HepG2 (cell line): Measurements from ENCODE around the gene NEURL3. TPM values are rescaled to one million over a fixed set of nuclear protein-coding genes. Genes with fewer than 3 reads are reported as not detected.

ENCODE experiments used
- ATAC-seq: fragments of 200-7000 bp; cut with Tn5 transposase; 3 replicates; pipeline ENCODE4 v1.9.1; 2020; ENCODE audit warnings: mild to moderate bottlenecking, moderate library complexity
- BruUV-seq: library from RNA; stranded (reverse); fragments of 400-500 nt; replicated peaks from 2 replicates; lab custom pipeline; 2021; lab: Mats Ljungman, UMichigan
- CTCF ChIA-PET: fragments of 300-600 bp; formaldehyde crosslinking; extraction: SDS; loops from one replicate; lab custom pipeline; 2021; ENCODE audit warnings: low total read pairs, inconsistent platforms, low intra/inter-chr PET ratio; lab: Yijun Ruan, JAX
- POLR2A ChIA-PET: fragments of 350-600 bp; sonication (Branson Sonifier 250); formaldehyde crosslinking; loops from one replicate; lab custom pipeline; 2020; ENCODE audit warnings: antibody characterized with exemption, inconsistent platforms; lab: Yijun Ruan, JAX
- DNase-seq: peaks from one replicate; pipeline ENCODE4 v3.0.0-alpha.2; 2015; ENCODE audit warnings: low spot score
- FAIRE-seq: peaks from 3 replicates; lab custom pipeline; 2011; peaks lifted over from hg19 to GRCh38; lab: Jason Lieb, UNC
- H2AFZ ChIP-seq: one replicate; pipeline ENCODE4 v1.6.1; 2011; ENCODE audit warnings: low read length, inconsistent platforms
- H3K27ac ChIP-seq: fragments of 300-600 bp; 3 replicates; pipeline ENCODE4 v1.8.0; 2011; ENCODE audit warnings: mixed run types, mild to moderate bottlenecking, mixed read lengths, low read length, inconsistent platforms; ENCODE audit not compliant: insufficient read depth; ENCODE audit errors: extremely low read length
- H3K27me3 ChIP-seq, 2 experiments: fragments of 200-600 bp in 1 of 2; 2 replicates in 1 of 2; 3 replicates in 1 of 2; pipeline versions ENCODE4 v1.6.0 to v1.8.0; 2011; ENCODE audit warnings: low read length in 2 of 2, mild to moderate bottlenecking in 2 of 2, moderate library complexity in 2 of 2, inconsistent platforms in 1 of 2; ENCODE audit not compliant: insufficient read depth in 2 of 2, control insufficient read depth in 1 of 2
- H3K36me3 ChIP-seq, 2 experiments: fragments of 200-600 bp in 1 of 2; replicated peaks in 1 of 2; 2 replicates in 1 of 2; 3 replicates in 1 of 2; pipeline versions ENCODE4 v1.5.1 to v1.8.0; 2011; ENCODE audit warnings: low read length in 2 of 2, inconsistent platforms in 1 of 2; ENCODE audit not compliant: insufficient read depth in 2 of 2, control insufficient read depth in 1 of 2
- H3K4me1 ChIP-seq: 2 replicates; pipeline ENCODE4 v1.5.1; 2012; ENCODE audit warnings: low read length, inconsistent platforms; ENCODE audit not compliant: insufficient read depth
- H3K4me2 ChIP-seq: 2 replicates; pipeline ENCODE4 v1.6.0; 2011; ENCODE audit warnings: low read depth, low read length, inconsistent platforms
- H3K4me3 ChIP-seq, 3 experiments: fragments of 200-600 bp in 1 of 3; sonication (generic), shearing (Covaris generic) in 1 of 3; replicated peaks in 1 of 3; 2 replicates each; pipeline ENCODE4 v1.5.1; 2011 to 2016; ENCODE audit warnings: low read length in 3 of 3, inconsistent platforms in 2 of 3, low read depth in 2 of 3, mild to moderate bottlenecking in 2 of 3, control low read depth in 1 of 3, mixed read lengths in 1 of 3; ENCODE audit not compliant: insufficient read depth in 1 of 3
- H3K79me2 ChIP-seq: one replicate; pipeline ENCODE4 v1.6.1; 2011; ENCODE audit warnings: low read length, inconsistent platforms; ENCODE audit not compliant: insufficient read depth
- H3K9ac ChIP-seq: 2 replicates; pipeline ENCODE4 v1.6.0; 2011; ENCODE audit warnings: mild to moderate bottlenecking, low read depth, low read length, inconsistent platforms; ENCODE audit not compliant: insufficient read depth
- H3K9me3 ChIP-seq: 2 replicates; pipeline ENCODE4 v1.5.1; 2012; ENCODE audit warnings: mild to moderate bottlenecking, low read length
- H4K20me1 ChIP-seq: 2 replicates; pipeline ENCODE4 v1.6.0; 2011; ENCODE audit warnings: inconsistent platforms, mild to moderate bottlenecking, low read length, moderate library complexity; ENCODE audit not compliant: insufficient read depth
- ASH2L ChIP-seq: fragments of 300-600, 200-600 bp; sonication (generic); IDR thresholded peaks from 2 replicates; pipeline ENCODE4 v1.7.0; 2017; ENCODE audit warnings: low read depth, mild to moderate bottlenecking, moderate library complexity, mixed read lengths, low read length; ENCODE audit not compliant: insufficient read length
- CAMTA2 ChIP-seq: sonication (generic); formaldehyde crosslinking; IDR thresholded peaks from 2 replicates; pipeline ENCODE4 v1.4.0; 2020; ENCODE audit warnings: mild to moderate bottlenecking, missing genetic modification reagents, borderline replicate concordance
- FOXA1 ChIP-seq, 2 experiments: fragments of 450-650 bp in 1 of 2; sonication (generic) in 1 of 2; formaldehyde crosslinking in 1 of 2; IDR thresholded peaks; 2 replicates each; pipeline versions ENCODE4 v1.4.0 to v1.6.1; 2016 to 2020; ENCODE audit warnings: missing genetic modification reagents in 1 of 2
- MTA1 ChIP-seq: sonication (generic); formaldehyde crosslinking; IDR thresholded peaks from 2 replicates; pipeline ENCODE4 v1.4.0; 2020; ENCODE audit warnings: missing genetic modification reagents, mild to moderate bottlenecking, borderline replicate concordance
- NCOA1 ChIP-seq: sonication (generic); formaldehyde crosslinking; IDR thresholded peaks from 2 replicates; pipeline ENCODE4 v1.9.0; 2021; ENCODE audit warnings: missing genetic modification reagents
- U2AF2 ChIP-seq: fragments of 200-400 bp; formaldehyde crosslinking; IDR thresholded peaks from 2 replicates; pipeline ENCODE4 v1.6.1; 2017; ENCODE audit warnings: low read depth, mild to moderate bottlenecking, low read length
- ZFP36L2 ChIP-seq: sonication (generic); formaldehyde crosslinking; IDR thresholded peaks from 2 replicates; pipeline ENCODE4 v1.4.0; 2020; ENCODE audit warnings: missing genetic modification reagents
- ZNF263 ChIP-seq: sonication (generic); formaldehyde crosslinking; IDR thresholded peaks from 2 replicates; pipeline ENCODE4 v1.4.0; 2020; ENCODE audit warnings: missing genetic modification reagents
- ZNF501 ChIP-seq: sonication (generic); formaldehyde crosslinking; IDR thresholded peaks from 2 replicates; pipeline ENCODE4 v1.5.1; 2020; ENCODE audit warnings: mild to moderate bottlenecking, moderate library complexity, missing genetic modification reagents
- ZNF674 ChIP-seq: sonication (generic); formaldehyde crosslinking; IDR thresholded peaks from 2 replicates; pipeline ENCODE4 v1.5.0; 2020; ENCODE audit warnings: low read depth, mild to moderate bottlenecking, missing genetic modification reagents
- ZNF780A ChIP-seq: sonication (generic); formaldehyde crosslinking; IDR thresholded peaks from 2 replicates; pipeline ENCODE4 v1.8.0; 2022; ENCODE audit warnings: mild to moderate bottlenecking, missing genetic modification reagents, moderate library complexity
- WGBS: methylation state at CpG from one replicate; pipeline ENCODE4 v1.1.6; 2017; ENCODE audit warnings: low lambda C conversion rate; 5-methylcytosine and 5-hydroxymethylcytosine counted together
- in situ Hi-C: cut with HindIII; loops from 2 replicates; pipeline ENCODE4 v1.10.0; 2017; ENCODE audit warnings: low pct_unique_long_range_greater_than_20kb; ENCODE audit not compliant: extremely low pct_ligation_motif_present
- intact Hi-C: fragments of 100-400 bp; cut with micrococcal nuclease; formaldehyde crosslinking; loops from one replicate; pipeline ENCODE4 v1.10.0; 2022; ENCODE audit not compliant: unreplicated experiment
- polyA plus RNA-seq, 8 experiments: library from polyadenylated mRNA; depleted of rRNA in 3 of 8; stranded (reverse) in 7 of 8; unstranded in 1 of 8; fragments of >200 nt; fragmentation: Illumina TruSeq in 4 of 8; extraction: Trizol in 4 of 8; gene quantifications; 2 replicates each; pipeline versions ENCODE4 v1.2.1 to v1.2.3, GENCODE V29; 2011 to 2016; ENCODE audit warnings: low read depth in 4 of 8, missing spikeins in 1 of 8, mixed read lengths in 1 of 8; ENCODE audit not compliant: insufficient read depth in 1 of 8
- total RNA-seq, 5 experiments: library from RNA; depleted of rRNA; stranded (reverse); fragments of >200 nt; fragmentation: Illumina TruSeq; extraction: Trizol; gene quantifications; 2 replicates each; pipeline ENCODE4 v1.2.3, GENCODE V29; 2016; ENCODE audit warnings: low read depth in 1 of 5
- TF ChIP-seq, protein P1 (sequence below): sonication (generic); formaldehyde crosslinking; IDR thresholded peaks from 2 replicates; pipeline ENCODE4 v1.5.0; 2020; ENCODE audit warnings: mild to moderate bottlenecking, missing genetic modification reagents
- TF ChIP-seq, protein P2 (sequence below): sonication (generic); formaldehyde crosslinking; IDR thresholded peaks from 2 replicates; pipeline ENCODE4 v1.5.0; 2020; ENCODE audit warnings: mild to moderate bottlenecking, missing genetic modification reagents, moderate library complexity

NEURL3 gene
- total and polyA plus RNA-seq, 2 of the 13 experiments (the other 11 are each of a cell fraction or from before 2014, with no cell fraction given), result 0.16 to 1.2 TPM

- Histone ChIP-seq H3K9me3 (no peaks in the 10 kb centered on the region), H3K27ac (no peak overlapping the region), H3K27me3 (no peaks in the 10 kb centered on the region), H2AFZ (no peak overlapping the region), H3K9ac (no peak overlapping the region), H3K36me3 (no peaks in the 10 kb centered on the region; a peak in 1 of 5 replicates), H3K4me3 (no peak overlapping the region), H4K20me1 (no peaks in the 10 kb centered on the region), H3K4me2 (no peak overlapping the region), H3K4me1 (peaks cover 19% of the 10 kb centered on the region), H3K79me2 (no peaks in the 10 kb centered on the region)
- 95% methylated on average over 6 of the region's 6 CpGs for WGBS
- ATAC-seq (no peak), FAIRE-seq (no peak), DNase-seq (no peak)
- BruUV-seq, result no TSS peak
- ChIA-PET POLR2A (interaction anchor here (1.8 kb wide), 1 partner anchor 10 kb away, joined by 5 read pairs; no protein-coding TSS in a partner anchor), CTCF (no interaction called here)
- intact Hi-C loops (no loop called here), in situ Hi-C loops (no loop called here)
- no peak for TF ChIP-seq ZNF780A (CRISPR knock-in tag)
- no peak for TF ChIP-seq U2AF2
- TF ChIP-seq NCOA1, result no peak
- TF ChIP-seq FOXA1 (IDR thresholded peaks at IDR 0.05), result no peak
- TF ChIP-seq FOXA1 (CRISPR knock-in tag; IDR thresholded peaks at IDR 0.05), result no peak
- no peak for TF ChIP-seq ZNF674
- TF ChIP-seq CAMTA2, result no peak
- TF ChIP-seq ASH2L, result no peak
- TF ChIP-seq ZFP36L2 (CRISPR knock-in tag), result no peak
These were observed 42.6 kb upstream of the NEURL3 start for GRCh38 chr2:96547731-96548171.

- 96% methylated on average over 7 of the region's 7 CpGs for WGBS
- ChIA-PET CTCF (no interaction called here), POLR2A (interaction anchor here (1.8 kb wide), 1 partner anchor 9 kb away, joined by 5 read pairs; no protein-coding TSS in a partner anchor)
- TF ChIP-seq MTA1 (CRISPR knock-in tag), result no peak
- no peak for TF ChIP-seq ZNF501 (CRISPR knock-in tag)
- TF ChIP-seq, protein P1, sequence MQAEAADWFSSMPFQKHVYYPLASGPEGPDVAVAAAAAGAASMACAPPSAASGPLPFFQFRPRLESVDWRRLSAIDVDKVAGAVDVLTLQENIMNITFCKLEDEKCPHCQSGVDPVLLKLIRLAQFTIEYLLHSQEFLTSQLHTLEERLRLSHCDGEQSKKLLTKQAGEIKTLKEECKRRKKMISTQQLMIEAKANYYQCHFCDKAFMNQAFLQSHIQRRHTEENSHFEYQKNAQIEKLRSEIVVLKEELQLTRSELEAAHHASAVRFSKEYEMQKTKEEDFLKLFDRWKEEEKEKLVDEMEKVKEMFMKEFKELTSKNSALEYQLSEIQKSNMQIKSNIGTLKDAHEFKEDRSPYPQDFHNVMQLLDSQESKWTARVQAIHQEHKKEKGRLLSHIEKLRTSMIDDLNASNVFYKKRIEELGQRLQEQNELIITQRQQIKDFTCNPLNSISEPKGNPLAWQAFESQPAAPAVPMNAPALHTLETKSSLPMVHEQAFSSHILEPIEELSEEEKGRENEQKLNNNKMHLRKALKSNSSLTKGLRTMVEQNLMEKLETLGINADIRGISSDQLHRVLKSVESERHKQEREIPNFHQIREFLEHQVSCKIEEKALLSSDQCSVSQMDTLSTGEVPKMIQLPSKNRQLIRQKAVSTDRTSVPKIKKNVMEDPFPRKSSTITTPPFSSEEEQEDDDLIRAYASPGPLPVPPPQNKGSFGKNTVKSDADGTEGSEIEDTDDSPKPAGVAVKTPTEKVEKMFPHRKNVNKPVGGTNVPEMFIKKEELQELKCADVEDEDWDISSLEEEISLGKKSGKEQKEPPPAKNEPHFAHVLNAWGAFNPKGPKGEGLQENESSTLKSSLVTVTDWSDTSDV (CRISPR knock-in tag), result no peak
- TF ChIP-seq, protein P2, sequence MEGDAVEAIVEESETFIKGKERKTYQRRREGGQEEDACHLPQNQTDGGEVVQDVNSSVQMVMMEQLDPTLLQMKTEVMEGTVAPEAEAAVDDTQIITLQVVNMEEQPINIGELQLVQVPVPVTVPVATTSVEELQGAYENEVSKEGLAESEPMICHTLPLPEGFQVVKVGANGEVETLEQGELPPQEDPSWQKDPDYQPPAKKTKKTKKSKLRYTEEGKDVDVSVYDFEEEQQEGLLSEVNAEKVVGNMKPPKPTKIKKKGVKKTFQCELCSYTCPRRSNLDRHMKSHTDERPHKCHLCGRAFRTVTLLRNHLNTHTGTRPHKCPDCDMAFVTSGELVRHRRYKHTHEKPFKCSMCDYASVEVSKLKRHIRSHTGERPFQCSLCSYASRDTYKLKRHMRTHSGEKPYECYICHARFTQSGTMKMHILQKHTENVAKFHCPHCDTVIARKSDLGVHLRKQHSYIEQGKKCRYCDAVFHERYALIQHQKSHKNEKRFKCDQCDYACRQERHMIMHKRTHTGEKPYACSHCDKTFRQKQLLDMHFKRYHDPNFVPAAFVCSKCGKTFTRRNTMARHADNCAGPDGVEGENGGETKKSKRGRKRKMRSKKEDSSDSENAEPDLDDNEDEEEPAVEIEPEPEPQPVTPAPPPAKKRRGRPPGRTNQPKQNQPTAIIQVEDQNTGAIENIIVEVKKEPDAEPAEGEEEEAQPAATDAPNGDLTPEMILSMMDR (CRISPR knock-in tag), result 0 out of 2 replicates have a peak, but pooled peaks have one; percentile 2
- TF ChIP-seq ZNF263 (CRISPR knock-in tag), result 0 out of 2 replicates have a peak, but pooled peaks have one; percentile 38
- H3K27me3 ChIP-seq, result no peaks in the 10 kb centered on the region
- in situ Hi-C loops, result no loop called here
- DNase-seq, result no peak
- H3K79me2 ChIP-seq, result no peaks in the 10 kb centered on the region
- H3K9ac ChIP-seq, result no peak overlapping the region
- H3K4me2 ChIP-seq, result no peak overlapping the region
- no TSS peak for BruUV-seq
- H2AFZ ChIP-seq, result no peak overlapping the region
- ATAC-seq, result no peak
- H3K4me3 ChIP-seq, result no peak overlapping the region
- H3K4me1 ChIP-seq, result peaks cover 19% of the 10 kb centered on the region
- H3K9me3 ChIP-seq, result no peaks in the 10 kb centered on the region
- intact Hi-C loops, result no loop called here
- no peak overlapping the region for H3K27ac ChIP-seq
- H4K20me1 ChIP-seq, result no peaks in the 10 kb centered on the region
- H3K36me3 ChIP-seq, result no peaks in the 10 kb centered on the region; a peak in 1 of 5 replicates
- FAIRE-seq, result no peak
These were observed 42.1 kb upstream of the NEURL3 start for GRCh38 chr2:96547203-96547641.
